SK-N-SH (cell line): ENCODE measurements around the gene PCYT1A. TPM values are rescaled to one million over a fixed set of nuclear protein-coding genes. Genes with fewer than 3 reads are reported as not detected.

Experiments used
- CTCF ChIA-PET: fragments of 300-600, 350-600 bp; formaldehyde crosslinking; extraction: SDS; loops from one replicate; lab custom pipeline; 2021; lab: Yijun Ruan, JAX
- POLR2A ChIA-PET: fragments of 350-600 bp; sonication (Branson Sonifier 250); formaldehyde crosslinking; extraction: SDS; loops from one replicate; lab custom pipeline; 2020; ENCODE audit warnings: antibody characterized with exemption, inconsistent platforms; lab: Yijun Ruan, JAX
- DNase-seq: peaks from one replicate; pipeline ENCODE4 v3.0.0; 2012
- H2AFZ ChIP-seq: fragments of 200-600 bp; sonication (generic); 2 replicates; pipeline ENCODE4 v1.8.1; 2016; ENCODE audit warnings: antibody characterized with exemption, mild to moderate bottlenecking, low read depth
- H3F3A ChIP-seq: fragments of 200-600 bp; sonication (generic); replicated peaks from 2 replicates; pipeline ENCODE3; 2016; ENCODE audit warnings: antibody characterized with exemption, mild to moderate bottlenecking; ENCODE audit not compliant: insufficient read depth
- H3K27ac ChIP-seq, 2 experiments: fragments of 200-500 bp in 1 of 2; fragments of 200-600 bp in 1 of 2; sonication (Bioruptor generic) in 1 of 2; sonication (generic), shearing (Covaris generic) in 1 of 2; 2 replicates each; pipeline versions ENCODE4 v1.5.1 to v1.6.1; 2014 to 2016; ENCODE audit warnings: low read depth in 2 of 2, inconsistent platforms in 1 of 2, low read length in 1 of 2, mild to moderate bottlenecking in 1 of 2, mixed read lengths in 1 of 2
- H3K27me3 ChIP-seq: fragments of 200-600 bp; sonication (generic), shearing (Covaris generic); 2 replicates; pipeline ENCODE4 v1.6.1; 2016; ENCODE audit warnings: mixed run types; ENCODE audit not compliant: insufficient read depth
- H3K36me3 ChIP-seq, 2 experiments: fragments of 200-500 bp in 1 of 2; fragments of 200-600 bp in 1 of 2; sonication (Bioruptor generic) in 1 of 2; sonication (generic) in 1 of 2; replicated peaks in 1 of 2; 2 replicates each; pipeline versions ENCODE3 to v1.5.1; 2014 to 2016; ENCODE audit warnings: low read length in 1 of 2, mild to moderate bottlenecking in 1 of 2; ENCODE audit not compliant: insufficient read depth in 2 of 2, control insufficient read depth in 1 of 2
- H3K4me1 ChIP-seq, 2 experiments: fragments of 200-500 bp in 1 of 2; fragments of 200-600 bp in 1 of 2; sonication (Bioruptor generic) in 1 of 2; sonication (generic), shearing (Covaris generic) in 1 of 2; 2 replicates each; pipeline versions ENCODE4 v1.5.1 to v1.6.1; 2014 to 2016; ENCODE audit warnings: low read depth in 1 of 2, low read length in 1 of 2, mixed run types in 1 of 2; ENCODE audit not compliant: insufficient read depth in 2 of 2, control insufficient read depth in 1 of 2
- H3K4me2 ChIP-seq: fragments of 200-600 bp; sonication (generic), shearing (Covaris generic); 2 replicates; pipeline ENCODE4 v1.6.1; 2017; ENCODE audit warnings: mixed run types
- H3K4me3 ChIP-seq, 2 experiments: fragments of 200-500 bp in 1 of 2; fragments of 200-600 bp in 1 of 2; sonication (Bioruptor generic) in 1 of 2; sonication (generic), shearing (Covaris generic) in 1 of 2; 2 replicates each; pipeline versions ENCODE4 v1.5.1 to v1.8.1; 2014 to 2016; ENCODE audit warnings: low read depth in 2 of 2, inconsistent platforms in 1 of 2, low read length in 1 of 2, mild to moderate bottlenecking in 1 of 2, mixed read lengths in 1 of 2, moderate library complexity in 1 of 2
- H3K79me2 ChIP-seq: fragments of 200-600 bp; sonication (generic); 2 replicates; pipeline ENCODE4 v1.8.1; 2017; ENCODE audit warnings: mild to moderate bottlenecking; ENCODE audit not compliant: insufficient read depth
- H3K9ac ChIP-seq: fragments of 200-600 bp; sonication (generic); 2 replicates; pipeline ENCODE4 v1.6.1; 2017; ENCODE audit warnings: mixed run types
- H3K9me2 ChIP-seq: fragments of 200-600 bp; sonication (generic); 2 replicates; pipeline ENCODE4 v1.6.1; 2017; ENCODE audit warnings: mixed run types
- H3K9me3 ChIP-seq: fragments of 200-600 bp; sonication (generic); 2 replicates; pipeline ENCODE4 v1.6.1; 2017; ENCODE audit warnings: mixed run types, mild to moderate bottlenecking, moderate library complexity
- H4K20me1 ChIP-seq: fragments of 200-600 bp; sonication (generic); 2 replicates; pipeline ENCODE4 v1.6.1; 2017; ENCODE audit warnings: mild to moderate bottlenecking, mixed run types; ENCODE audit not compliant: insufficient read depth
- CHD2 ChIP-seq: fragments of 150-350 bp; IDR thresholded peaks from 2 replicates; pipeline ENCODE4 v1.6.1; 2018; ENCODE audit warnings: low read length; ENCODE audit not compliant: partially characterized antibody
- ELF1 ChIP-seq: IDR thresholded peaks from 2 replicates; pipeline ENCODE4 v1.4.0; 2012
- EP300 ChIP-seq, 2 experiments: IDR thresholded peaks; 2 replicates each; pipeline versions ENCODE4 v1.4.0 to v1.6.1; 2012; ENCODE audit warnings: borderline replicate concordance in 1 of 2, low read depth in 1 of 2, low read length in 1 of 2
- EZH2phosphoT487 ChIP-seq: fragments of 200-600 bp; sonication (generic); IDR thresholded peaks from 2 replicates; pipeline ENCODE4 v1.6.1; 2017; ENCODE audit warnings: low read depth, mixed run types, mild to moderate bottlenecking, antibody characterized with exemption, moderate library complexity, borderline replicate concordance
- FOXJ3 ChIP-seq: sonication (generic); formaldehyde crosslinking; IDR thresholded peaks from 2 replicates; pipeline ENCODE4 v1.5.1; 2020; ENCODE audit warnings: mild to moderate bottlenecking, missing genetic modification reagents
- GATA2 ChIP-seq: sonication (generic); formaldehyde crosslinking; IDR thresholded peaks from 2 replicates; pipeline ENCODE4 v1.5.0; 2020; ENCODE audit warnings: mild to moderate bottlenecking, missing genetic modification reagents
- JUND ChIP-seq: IDR thresholded peaks from 2 replicates; pipeline ENCODE4 v1.4.0; 2012
- MAX ChIP-seq: IDR thresholded peaks from 2 replicates; pipeline ENCODE4 v1.4.0; 2012; ENCODE audit warnings: low read depth
- MXI1 ChIP-seq: IDR thresholded peaks from 2 replicates; pipeline ENCODE4 v1.6.1; 2012; ENCODE audit warnings: mild to moderate bottlenecking, low read depth, low read length, improper control_type of control experiment
- NFIC ChIP-seq: IDR thresholded peaks from 2 replicates; pipeline ENCODE4 v1.4.0; 2012; ENCODE audit warnings: borderline replicate concordance
- NRF1 ChIP-seq: IDR thresholded peaks from 2 replicates; pipeline ENCODE4 v1.6.1; 2012; ENCODE audit warnings: low read depth, mild to moderate bottlenecking, low read length
- PBX3 ChIP-seq: IDR thresholded peaks from 2 replicates; pipeline ENCODE4; 2012
- RAD21 ChIP-seq: IDR thresholded peaks from 2 replicates; pipeline ENCODE4 v1.6.1; 2012; ENCODE audit warnings: mild to moderate bottlenecking, low read length
- RCOR1 ChIP-seq: fragments of 150-350 bp; IDR thresholded peaks from 2 replicates; pipeline ENCODE4 v1.6.1; 2017; ENCODE audit warnings: antibody characterized with exemption, low read length
- REST ChIP-seq: IDR thresholded peaks from 2 replicates; pipeline ENCODE4 v1.6.1; 2012; ENCODE audit warnings: mild to moderate bottlenecking, low read depth, low read length, moderate library complexity
- SIN3A ChIP-seq: IDR thresholded peaks from 2 replicates; pipeline ENCODE4 v1.6.1; 2012; ENCODE audit warnings: low read depth, mild to moderate bottlenecking, low read length, moderate library complexity, borderline replicate concordance
- SMC3 ChIP-seq: IDR thresholded peaks from 2 replicates; pipeline ENCODE4 v1.6.1; 2012; ENCODE audit warnings: low read depth, low read length, improper control_type of control experiment
- TCF12 ChIP-seq: IDR thresholded peaks from 2 replicates; pipeline ENCODE4 v1.4.0; 2012
- TEAD4 ChIP-seq: IDR thresholded peaks from 2 replicates; pipeline ENCODE4 v1.4.0; 2012; ENCODE audit warnings: mild to moderate bottlenecking, borderline replicate concordance; ENCODE audit not compliant: insufficient read depth
- WGBS: methylation state at CpG from one replicate; pipeline ENCODE4 v1.1.6; 2017; ENCODE audit warnings: low lambda C conversion rate; 5-methylcytosine and 5-hydroxymethylcytosine counted together
- polyA plus RNA-seq, 3 experiments: library from polyadenylated mRNA; depleted of rRNA; stranded (reverse); fragments of >200 nt; gene quantifications; 2 replicates each; pipeline ENCODE4 v1.2.3, GENCODE V29; 2012
- TF ChIP-seq, protein P1 (sequence below): fragments of 150-350 bp; IDR thresholded peaks from 2 replicates; pipeline ENCODE4 v1.6.1; 2016; ENCODE audit warnings: mild to moderate bottlenecking, low read depth, low read length
- TF ChIP-seq, protein P2 (sequence below): IDR thresholded peaks from 2 replicates; pipeline ENCODE4 v1.4.0; 2012; ENCODE audit warnings: low read depth, borderline replicate concordance

Gene PCYT1A
- polyA plus RNA-seq, 1 of the 3 experiments (the other 2 are of a cell fraction), result 45.9 TPM

GRCh38 chr3:196222876-196223595, 64.5 kb downstream of the PCYT1A start (continued):
- TF ChIP-seq TEAD4, result no peak
- no peak for TF ChIP-seq CHD2

DNA sequence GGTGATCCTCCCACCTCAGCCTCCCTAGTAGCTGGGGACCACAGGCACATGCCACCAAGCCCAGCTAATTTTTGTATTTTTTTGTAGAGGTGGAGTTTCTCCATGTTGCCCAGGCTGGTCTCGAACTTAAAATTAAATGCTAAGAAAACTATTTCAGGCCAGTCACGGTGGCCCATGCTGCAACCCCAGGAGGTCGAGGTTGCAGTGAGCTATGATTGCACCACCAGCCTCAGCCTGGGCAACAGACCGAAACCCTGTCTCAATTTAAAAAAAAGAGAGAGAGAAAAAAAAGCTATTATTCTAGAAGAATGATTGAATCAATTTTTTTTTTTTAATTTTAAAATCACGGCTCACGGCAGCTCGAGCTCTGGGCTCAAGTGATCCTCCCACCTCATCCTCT, 66.5 kb downstream of the PCYT1A start:
- H3K27ac ChIP-seq, result no peak overlapping the region
- H3K9me3 ChIP-seq, result no peaks in the 10 kb centered on the region
- ChIA-PET POLR2A (no interaction called here), CTCF (no interaction called here)
- TF ChIP-seq EP300 (IDR thresholded peaks at IDR 0.05; ENCODE audit: borderline replicate concordance in 1 of 2, low read depth in 1 of 2, low read length in 1 of 2), result no peak
- TF ChIP-seq SIN3A, result no peak
- TF ChIP-seq SMC3, result no peak
- TF ChIP-seq JUND, result no peak
- no peak for TF ChIP-seq REST
- TF ChIP-seq PBX3, result no peak
- no peak for TF ChIP-seq NRF1
- no peak for TF ChIP-seq NFIC
- TF ChIP-seq GATA2 (CRISPR knock-in tag), result no peak
- TF ChIP-seq, protein P1, sequence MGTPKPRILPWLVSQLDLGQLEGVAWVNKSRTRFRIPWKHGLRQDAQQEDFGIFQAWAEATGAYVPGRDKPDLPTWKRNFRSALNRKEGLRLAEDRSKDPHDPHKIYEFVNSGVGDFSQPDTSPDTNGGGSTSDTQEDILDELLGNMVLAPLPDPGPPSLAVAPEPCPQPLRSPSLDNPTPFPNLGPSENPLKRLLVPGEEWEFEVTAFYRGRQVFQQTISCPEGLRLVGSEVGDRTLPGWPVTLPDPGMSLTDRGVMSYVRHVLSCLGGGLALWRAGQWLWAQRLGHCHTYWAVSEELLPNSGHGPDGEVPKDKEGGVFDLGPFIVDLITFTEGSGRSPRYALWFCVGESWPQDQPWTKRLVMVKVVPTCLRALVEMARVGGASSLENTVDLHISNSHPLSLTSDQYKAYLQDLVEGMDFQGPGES, result no peak
- no peak for TF ChIP-seq EZH2phosphoT487
- TF ChIP-seq TCF12, result no peak
- TF ChIP-seq, protein P2, sequence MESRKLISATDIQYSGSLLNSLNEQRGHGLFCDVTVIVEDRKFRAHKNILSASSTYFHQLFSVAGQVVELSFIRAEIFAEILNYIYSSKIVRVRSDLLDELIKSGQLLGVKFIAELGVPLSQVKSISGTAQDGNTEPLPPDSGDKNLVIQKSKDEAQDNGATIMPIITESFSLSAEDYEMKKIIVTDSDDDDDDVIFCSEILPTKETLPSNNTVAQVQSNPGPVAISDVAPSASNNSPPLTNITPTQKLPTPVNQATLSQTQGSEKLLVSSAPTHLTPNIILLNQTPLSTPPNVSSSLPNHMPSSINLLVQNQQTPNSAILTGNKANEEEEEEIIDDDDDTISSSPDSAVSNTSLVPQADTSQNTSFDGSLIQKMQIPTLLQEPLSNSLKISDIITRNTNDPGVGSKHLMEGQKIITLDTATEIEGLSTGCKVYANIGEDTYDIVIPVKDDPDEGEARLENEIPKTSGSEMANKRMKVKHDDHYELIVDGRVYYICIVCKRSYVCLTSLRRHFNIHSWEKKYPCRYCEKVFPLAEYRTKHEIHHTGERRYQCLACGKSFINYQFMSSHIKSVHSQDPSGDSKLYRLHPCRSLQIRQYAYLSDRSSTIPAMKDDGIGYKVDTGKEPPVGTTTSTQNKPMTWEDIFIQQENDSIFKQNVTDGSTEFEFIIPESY, result no peak
- no peak for TF ChIP-seq MAX
- TF ChIP-seq MXI1, result no peak
- no peak for TF ChIP-seq TEAD4
- no peak for TF ChIP-seq ELF1
- no peak for TF ChIP-seq RCOR1
- no peak for TF ChIP-seq RAD21
- no peak for TF ChIP-seq FOXJ3 (CRISPR knock-in tag)
- H3K4me1 ChIP-seq, result peaks cover 0 to 17% of the 10 kb centered on the region in 2 experiments; a peak in 1 of 4 replicates
- no peak overlapping the region for H3K4me3 ChIP-seq
- H3K27me3 ChIP-seq, result no peaks in the 10 kb centered on the region
- 92% methylated on average over 7 of the region's 7 CpGs for WGBS
- no peak overlapping the region for H2AFZ ChIP-seq
- DNase-seq, result no peak
- no peak overlapping the region for H3K4me2 ChIP-seq
- H3K9ac ChIP-seq, result no peak overlapping the region
- no peaks in the 10 kb centered on the region for H3K9me2 ChIP-seq
- no peaks in the 10 kb centered on the region for H4K20me1 ChIP-seq
- H3K36me3 ChIP-seq, result no peaks in the 10 kb centered on the region
- H3K79me2 ChIP-seq, result no peaks in the 10 kb centered on the region
- H3F3A ChIP-seq, result no peaks in the 10 kb centered on the region
